GM12874 (cell line): Measurements from ENCODE around the gene NFKBIE.

Source experiments
- CTCF ChIP-seq: IDR thresholded peaks from 2 replicates; pipeline ENCODE4 v1.5.1; 2011; ENCODE audit warnings: low read depth, mild to moderate bottlenecking, control low read depth, low read length, moderate library complexity; ENCODE audit not compliant: insufficient read depth

NFKBIE gene

GRCh38 chr6:44219815-44220784 is 45.3 kb downstream of the NFKBIE start:
- no peak for TF ChIP-seq CTCF

GRCh38 chr6:44219053-44219814 is 46.1 kb downstream of the NFKBIE start:
- no peak for TF ChIP-seq CTCF

- TF ChIP-seq CTCF: no peak
Measured at GRCh38 chr6:44217332-44218143, 47.8 kb downstream of the NFKBIE start.

- no peak for TF ChIP-seq CTCF
Measured at GRCh38 chr6:44216677-44217331, 48.5 kb downstream of the NFKBIE start, which contains the start of gene MYMX. Gene MYMX, plus strand, starts transcription at chr6:44216926. Its CDS starts 546 bp downstream, at chr6:44217472.

- TF ChIP-seq CTCF: no peak
Measured at GRCh38 chr6:44214307-44214706, 51.0 kb downstream of the NFKBIE start.

GRCh38 chr6:44211284-44211683 is 54.1 kb downstream of the NFKBIE start:
- TF ChIP-seq CTCF: no peak
